ENCODE data around the gene SLC39A5.
A peak's percentile ranks its signal among the peaks of the same experiment; 100 is the strongest.

SLC39A5 gene

GRCh38 chr12:56256326-56256960 is 26.6 kb downstream of the SLC39A5 start:
- no peaks in the 10 kb centered on the region for H3K9me3 ChIP-seq
- peak overlapping the region; percentile 2 to 85 for H3K27ac ChIP-seq
- H3K4me1 ChIP-seq, result peaks cover 0 to 31% (median 24%) of the 10 kb centered on the region in 4 donors
- H3K27me3 ChIP-seq, result no peaks in the 10 kb centered on the region
- TF ChIP-seq CTCF (IDR thresholded peaks at IDR 0.05), result no peak
- H3K4me3 ChIP-seq, result peak overlapping the region in 1 of 2 donors; percentile 92
- intact Hi-C loops (cut with DNase I; ENCODE audit: low total_unique reads), result no loop called here
- H3K36me3 ChIP-seq, result peaks cover 46 to 49% (median 48%) of the 10 kb centered on the region in 3 donors
- no peak for DNase-seq

- H3K4me1 ChIP-seq, result peaks cover 0 to 31% (median 24%) of the 10 kb centered on the region in 4 donors
- H3K27me3 ChIP-seq, result no peaks in the 10 kb centered on the region
- peak overlapping the region; percentile 80 to 85 for H3K27ac ChIP-seq
- H3K9me3 ChIP-seq, result no peaks in the 10 kb centered on the region
- no peak for DNase-seq
- H3K36me3 ChIP-seq, result peaks cover 39 to 43% (median 41%) of the 10 kb centered on the region in 3 donors
- H3K4me3 ChIP-seq, result peak overlapping the region; percentile 91 to 92
- TF ChIP-seq CTCF (IDR thresholded peaks at IDR 0.05), result no peak
- intact Hi-C loops (cut with DNase I; ENCODE audit: low total_unique reads), result no loop called here
Measured at GRCh38 chr12:56257071-56257470, 27.2 kb downstream of the SLC39A5 start.

- peak overlapping the region; percentile 80 to 85 for H3K27ac ChIP-seq
- intact Hi-C loops (cut with DNase I; ENCODE audit: low total_unique reads), result no loop called here
- peaks cover 0 to 31% (median 24%) of the 10 kb centered on the region in 4 donors for H3K4me1 ChIP-seq
- TF ChIP-seq CTCF (IDR thresholded peaks at IDR 0.05), result no peak
- DNase-seq, result no peak
- peak overlapping the region; percentile 91 to 92 for H3K4me3 ChIP-seq
- H3K36me3 ChIP-seq, result peaks cover 34 to 38% (median 36%) of the 10 kb centered on the region in 3 donors
- H3K9me3 ChIP-seq, result no peaks in the 10 kb centered on the region
- H3K27me3 ChIP-seq, result no peaks in the 10 kb centered on the region
Measured at GRCh38 chr12:56257491-56258067, 27.7 kb downstream of the SLC39A5 start.

GRCh38 chr12:56258068-56258819 is 28.4 kb downstream of the SLC39A5 start, which contains the start of gene ANKRD52:
Gene ANKRD52 (minus strand): TSS chr12:56258384. CDS start chr12:56258269, 115 bp downstream.
- DNase-seq, result peak; percentile 65 to 84
- Histone ChIP-seq H3K27ac (peak within 1 kb of the TSS; percentile 80 to 85), H3K4me1 (peaks cover 0 to 31% (median 24%) of the 10 kb centered on the region in 4 donors), H3K27me3 (no peaks in the 10 kb centered on the region), H3K36me3 (peaks cover 28 to 31% (median 30%) of the 10 kb centered on the region in 3 donors), H3K9me3 (no peaks in the 10 kb centered on the region), H3K4me3 (peak within 1 kb of the TSS; percentile 91 to 92)
- TF ChIP-seq CTCF (IDR thresholded peaks at IDR 0.05), result peak; percentile 61 to 85
- intact Hi-C loops (cut with DNase I; ENCODE audit: low total_unique reads), result no loop called here

- DNase-seq, result no peak
- no peak for TF ChIP-seq CTCF (IDR thresholded peaks at IDR 0.05)
Measured at GRCh38 chr12:56258820-56259183, 29.0 kb downstream of the SLC39A5 start.

More at GRCh38 chr12:56258820-56259183, 29.0 kb downstream of the SLC39A5 start:
- peak overlapping the region; percentile 80 to 85 for H3K27ac ChIP-seq
- no peaks in the 10 kb centered on the region for H3K27me3 ChIP-seq
- peak overlapping the region; percentile 91 to 92 for H3K4me3 ChIP-seq
- peaks cover 0 to 31% (median 24%) of the 10 kb centered on the region in 4 donors for H3K4me1 ChIP-seq
- no peaks in the 10 kb centered on the region for H3K9me3 ChIP-seq
- intact Hi-C loops (cut with DNase I; ENCODE audit: low total_unique reads), result no loop called here
- peaks cover 22 to 25% (median 24%) of the 10 kb centered on the region in 3 donors for H3K36me3 ChIP-seq
